ENCODE measurements around the gene SMIM34.
"Not testable (repeated sequence)": the region's sequence is repeated elsewhere in the genome, so short reads cannot be mapped to it uniquely, and the experiment has no call there.

Gene SMIM34

GRCh38 chr21:34423805-34424204 lies at the start of gene SMIM34:
Gene SMIM34, minus strand, starts transcription at chr21:34423951. Its CDS starts 112 bp downstream, at chr21:34423839.
- not testable (repeated sequence) for H3K27me3 ChIP-seq; H3K9me3 ChIP-seq; H3K4me1 ChIP-seq (ENCODE audit: control insufficient read depth in 1 of 2, insufficient read depth in 1 of 2, low read depth in 1 of 2, low read length in 1 of 2); H3K27ac ChIP-seq; H3K4me3 ChIP-seq (ENCODE audit: low read depth in 1 of 2, low read length in 1 of 2); H3K36me3 ChIP-seq

GRCh38 chr21:34467333-34467732 lies 43.6 kb upstream of the SMIM34 start:
- H3K4me3 ChIP-seq (ENCODE audit: low read depth in 1 of 2, low read length in 1 of 2); H3K36me3 ChIP-seq; H3K9me3 ChIP-seq; H3K27ac ChIP-seq; H3K27me3 ChIP-seq; H3K4me1 ChIP-seq (ENCODE audit: control insufficient read depth in 1 of 2, insufficient read depth in 1 of 2, low read depth in 1 of 2, low read length in 1 of 2): not testable (repeated sequence)

- not testable (repeated sequence) for H3K27ac ChIP-seq; H3K27me3 ChIP-seq; H3K4me3 ChIP-seq (ENCODE audit: low read depth in 1 of 2, low read length in 1 of 2); H3K36me3 ChIP-seq; H3K4me1 ChIP-seq (ENCODE audit: control insufficient read depth in 1 of 2, insufficient read depth in 1 of 2, low read depth in 1 of 2, low read length in 1 of 2); H3K9me3 ChIP-seq
Measured at GRCh38 chr21:34459426-34459825, 35.7 kb upstream of the SMIM34 start.

GRCh38 chr21:34458266-34458665 lies 34.5 kb upstream of the SMIM34 start:
- not testable (repeated sequence) for H3K27me3 ChIP-seq; H3K4me3 ChIP-seq (ENCODE audit: low read depth in 1 of 2, low read length in 1 of 2); H3K36me3 ChIP-seq; H3K27ac ChIP-seq; H3K4me1 ChIP-seq (ENCODE audit: control insufficient read depth in 1 of 2, insufficient read depth in 1 of 2, low read depth in 1 of 2, low read length in 1 of 2); H3K9me3 ChIP-seq

GRCh38 chr21:34456180-34456579 lies 32.4 kb upstream of the SMIM34 start:
- H3K4me1 ChIP-seq (ENCODE audit: control insufficient read depth in 1 of 2, insufficient read depth in 1 of 2, low read depth in 1 of 2, low read length in 1 of 2); H3K4me3 ChIP-seq (ENCODE audit: low read depth in 1 of 2, low read length in 1 of 2); H3K36me3 ChIP-seq; H3K27ac ChIP-seq; H3K9me3 ChIP-seq; H3K27me3 ChIP-seq: not testable (repeated sequence)

- not testable (repeated sequence) for H3K9me3 ChIP-seq; H3K27ac ChIP-seq; H3K27me3 ChIP-seq; H3K4me1 ChIP-seq (ENCODE audit: control insufficient read depth in 1 of 2, insufficient read depth in 1 of 2, low read depth in 1 of 2, low read length in 1 of 2); H3K4me3 ChIP-seq (ENCODE audit: low read depth in 1 of 2, low read length in 1 of 2); H3K36me3 ChIP-seq
Measured at GRCh38 chr21:34455628-34456027, 31.9 kb upstream of the SMIM34 start.

- H3K27ac ChIP-seq; H3K9me3 ChIP-seq; H3K4me3 ChIP-seq (ENCODE audit: low read depth in 1 of 2, low read length in 1 of 2); H3K27me3 ChIP-seq; H3K36me3 ChIP-seq; H3K4me1 ChIP-seq (ENCODE audit: control insufficient read depth in 1 of 2, insufficient read depth in 1 of 2, low read depth in 1 of 2, low read length in 1 of 2): not testable (repeated sequence)
Measured at GRCh38 chr21:34447018-34447417, 23.3 kb upstream of the SMIM34 start.

GRCh38 chr21:34443486-34443885 lies 19.7 kb upstream of the SMIM34 start:
- not testable (repeated sequence) for H3K4me1 ChIP-seq (ENCODE audit: control insufficient read depth in 1 of 2, insufficient read depth in 1 of 2, low read depth in 1 of 2, low read length in 1 of 2); H3K27me3 ChIP-seq; H3K4me3 ChIP-seq (ENCODE audit: low read depth in 1 of 2, low read length in 1 of 2); H3K9me3 ChIP-seq; H3K27ac ChIP-seq; H3K36me3 ChIP-seq

- H3K4me1 ChIP-seq (ENCODE audit: control insufficient read depth in 1 of 2, insufficient read depth in 1 of 2, low read depth in 1 of 2, low read length in 1 of 2); H3K36me3 ChIP-seq; H3K4me3 ChIP-seq (ENCODE audit: low read depth in 1 of 2, low read length in 1 of 2); H3K9me3 ChIP-seq; H3K27me3 ChIP-seq; H3K27ac ChIP-seq: not testable (repeated sequence)
Measured at GRCh38 chr21:34429710-34430109, 6.0 kb upstream of the SMIM34 start.

GRCh38 chr21:34428441-34428840 lies 4.7 kb upstream of the SMIM34 start:
- not testable (repeated sequence) for H3K4me1 ChIP-seq (ENCODE audit: control insufficient read depth in 1 of 2, insufficient read depth in 1 of 2, low read depth in 1 of 2, low read length in 1 of 2); H3K9me3 ChIP-seq; H3K36me3 ChIP-seq; H3K4me3 ChIP-seq (ENCODE audit: low read depth in 1 of 2, low read length in 1 of 2); H3K27ac ChIP-seq; H3K27me3 ChIP-seq

GRCh38 chr21:34427339-34427738 lies 3.6 kb upstream of the SMIM34 start:
- H3K27ac ChIP-seq; H3K27me3 ChIP-seq; H3K36me3 ChIP-seq; H3K9me3 ChIP-seq; H3K4me3 ChIP-seq (ENCODE audit: low read depth in 1 of 2, low read length in 1 of 2); H3K4me1 ChIP-seq (ENCODE audit: control insufficient read depth in 1 of 2, insufficient read depth in 1 of 2, low read depth in 1 of 2, low read length in 1 of 2): not testable (repeated sequence)

- not testable (repeated sequence) for H3K36me3 ChIP-seq; H3K27me3 ChIP-seq; H3K27ac ChIP-seq; H3K9me3 ChIP-seq; H3K4me1 ChIP-seq (ENCODE audit: control insufficient read depth in 1 of 2, insufficient read depth in 1 of 2, low read depth in 1 of 2, low read length in 1 of 2); H3K4me3 ChIP-seq (ENCODE audit: low read depth in 1 of 2, low read length in 1 of 2)
Measured at GRCh38 chr21:34417448-34418077, 6.2 kb downstream of the SMIM34 start.

- H3K4me1 ChIP-seq (ENCODE audit: control insufficient read depth in 1 of 2, insufficient read depth in 1 of 2, low read depth in 1 of 2, low read length in 1 of 2); H3K4me3 ChIP-seq (ENCODE audit: low read depth in 1 of 2, low read length in 1 of 2); H3K9me3 ChIP-seq; H3K27me3 ChIP-seq; H3K27ac ChIP-seq; H3K36me3 ChIP-seq: not testable (repeated sequence)
Measured at GRCh38 chr21:34407294-34407693, 16.5 kb downstream of the SMIM34 start.

GRCh38 chr21:34406676-34407075 lies 17.1 kb downstream of the SMIM34 start:
- H3K4me3 ChIP-seq (ENCODE audit: low read depth in 1 of 2, low read length in 1 of 2); H3K4me1 ChIP-seq (ENCODE audit: control insufficient read depth in 1 of 2, insufficient read depth in 1 of 2, low read depth in 1 of 2, low read length in 1 of 2); H3K27me3 ChIP-seq; H3K36me3 ChIP-seq; H3K27ac ChIP-seq; H3K9me3 ChIP-seq: not testable (repeated sequence)

- H3K9me3 ChIP-seq, H3K27me3 ChIP-seq: not testable (repeated sequence)
Measured at GRCh38 chr21:34406102-34406501, 17.6 kb downstream of the SMIM34 start.

More at GRCh38 chr21:34406102-34406501, 17.6 kb downstream of the SMIM34 start:
- H3K36me3 ChIP-seq; H3K4me3 ChIP-seq (ENCODE audit: low read depth in 1 of 2, low read length in 1 of 2); H3K27ac ChIP-seq; H3K4me1 ChIP-seq (ENCODE audit: control insufficient read depth in 1 of 2, insufficient read depth in 1 of 2, low read depth in 1 of 2, low read length in 1 of 2): not testable (repeated sequence)

Data from neutrophil (primary cell).